ENCODE data around the gene ACOT11.

The ACOT11 gene

GRCh38 chr1:54585181-54586066 lies 37.4 kb downstream of the ACOT11 start:
- no peak for DNase-seq

DNA sequence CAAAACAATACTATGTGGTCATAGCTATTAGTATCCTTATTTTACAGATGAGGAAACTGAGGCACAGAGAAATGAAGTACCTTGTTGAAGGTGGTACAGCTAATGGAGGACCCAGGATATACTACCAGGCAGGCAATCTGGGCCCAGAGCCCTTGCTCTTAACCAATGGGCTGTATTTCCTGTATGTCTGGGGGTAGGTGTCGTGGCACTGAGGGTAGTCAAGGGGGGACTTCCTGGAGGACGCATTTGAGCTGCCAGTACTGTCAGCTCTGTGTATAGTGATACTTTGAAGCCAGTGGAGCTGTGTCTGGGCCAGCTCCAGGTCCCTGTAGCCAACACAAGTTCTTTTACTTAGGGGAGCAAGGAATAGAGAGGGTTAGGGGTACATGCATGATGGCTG lies 40.3 kb downstream of the ACOT11 start:
- no peak for DNase-seq

- DNase-seq: no peak
Measured at GRCh38 chr1:54591127-54591756, 43.2 kb downstream of the ACOT11 start.

DNA sequence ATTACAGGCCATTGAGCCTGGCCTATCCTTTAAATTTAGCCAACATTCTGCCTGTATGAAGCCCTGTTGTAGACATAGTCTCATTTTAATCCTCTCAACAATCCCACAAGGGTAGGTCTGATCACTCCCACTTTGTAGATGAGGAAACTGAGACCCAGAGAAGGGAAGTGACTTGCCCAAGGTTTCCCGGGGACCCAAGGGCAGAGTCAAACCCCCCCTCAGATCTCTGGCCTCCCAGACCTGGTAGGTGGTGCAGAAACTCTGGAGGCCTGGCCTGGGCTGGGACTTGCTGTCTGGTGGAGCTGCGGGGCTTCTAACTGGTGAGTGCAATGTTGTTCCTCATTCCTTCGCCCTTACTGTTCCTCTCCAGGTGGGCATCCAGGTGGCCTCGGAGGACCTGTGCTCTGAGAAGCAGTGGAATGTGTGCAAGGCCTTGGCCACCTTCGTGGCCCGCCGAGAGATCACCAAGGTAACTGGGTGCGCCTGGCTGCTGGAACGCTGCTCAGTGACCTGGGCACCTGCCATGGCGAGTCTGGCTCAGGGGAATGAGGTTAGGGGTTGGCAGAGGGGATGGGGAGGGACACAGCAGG lies 45.6 kb downstream of the ACOT11 start:
- DNase-seq: no peak

DNA sequence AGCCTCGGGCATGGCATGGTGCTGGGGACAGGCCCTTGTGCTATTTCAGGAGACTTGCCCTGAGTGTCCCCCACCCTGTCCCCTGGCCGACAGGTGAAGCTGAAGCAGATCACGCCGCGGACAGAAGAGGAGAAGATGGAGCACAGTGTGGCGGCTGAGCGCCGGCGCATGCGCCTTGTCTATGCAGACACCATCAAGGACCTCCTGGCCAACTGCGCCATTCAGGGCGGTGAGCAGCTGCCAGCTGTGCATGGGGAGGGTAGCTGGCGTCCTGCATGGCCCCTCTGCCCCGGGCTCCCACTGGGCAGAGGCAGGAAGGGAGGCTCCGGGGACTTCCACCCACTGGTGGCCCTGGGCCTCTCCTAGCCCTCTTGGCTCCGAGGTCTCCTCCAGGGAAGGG lies 46.4 kb downstream of the ACOT11 start:
- DNase-seq: no peak

DNA sequence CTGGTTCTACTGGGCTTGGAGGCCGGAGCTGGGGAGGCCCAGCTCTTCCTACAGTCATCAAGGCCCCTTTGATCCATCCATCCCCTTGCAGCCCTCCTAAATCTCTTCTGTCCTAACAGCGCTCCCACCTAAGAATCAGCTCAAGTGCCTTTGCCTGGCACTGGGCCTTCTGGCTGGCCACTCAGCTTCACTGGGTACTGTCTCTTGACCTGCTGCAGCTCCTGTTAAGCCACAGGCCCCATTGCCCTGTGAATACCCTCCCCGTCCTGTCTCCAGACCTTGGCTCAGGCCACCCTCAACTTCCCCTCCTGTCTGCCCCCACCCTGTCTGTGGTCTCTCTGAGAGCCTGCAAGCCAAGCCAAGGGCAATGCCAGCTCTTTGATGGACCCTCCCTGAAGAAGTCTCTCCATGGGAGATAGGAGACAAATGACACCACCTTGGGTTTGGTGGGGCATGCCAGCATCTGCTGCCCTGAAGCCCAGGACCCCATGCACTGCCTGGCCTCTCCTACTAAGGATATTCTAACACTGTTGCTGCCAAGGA lies 48.0 kb downstream of the ACOT11 start:
- no peak for DNase-seq

- DNase-seq: no peak
Measured at GRCh38 chr1:54596756-54597155, 48.7 kb downstream of the ACOT11 start.

DNA sequence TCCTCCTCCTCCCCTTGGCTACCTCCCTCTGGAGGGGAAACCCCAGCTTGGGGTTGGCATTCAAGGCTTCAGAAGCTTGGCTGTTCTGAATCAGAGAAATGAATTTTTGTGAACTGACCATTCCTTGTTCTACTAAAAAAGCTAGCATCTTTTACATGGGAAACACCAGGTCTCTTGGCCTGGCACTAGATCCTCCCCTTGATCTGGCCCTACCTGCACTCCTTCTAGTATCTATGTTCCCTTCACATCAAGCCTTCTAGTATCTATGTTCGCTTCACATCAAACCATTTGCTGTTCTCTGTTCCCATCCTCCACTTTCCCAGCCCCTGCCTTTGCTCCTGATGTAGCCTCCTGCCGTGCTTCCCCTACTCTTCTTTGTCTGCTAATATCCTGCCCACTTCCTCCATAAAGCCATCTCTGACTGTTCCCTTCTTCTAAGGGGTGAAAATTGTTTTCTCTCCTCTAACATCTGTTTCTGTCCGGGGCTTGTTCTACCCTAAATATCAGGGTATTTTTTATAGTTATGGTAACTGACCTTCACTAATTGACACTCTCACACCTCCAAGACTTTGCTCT lies 49.5 kb downstream of the ACOT11 start:
- DNase-seq: no peak

DNA sequence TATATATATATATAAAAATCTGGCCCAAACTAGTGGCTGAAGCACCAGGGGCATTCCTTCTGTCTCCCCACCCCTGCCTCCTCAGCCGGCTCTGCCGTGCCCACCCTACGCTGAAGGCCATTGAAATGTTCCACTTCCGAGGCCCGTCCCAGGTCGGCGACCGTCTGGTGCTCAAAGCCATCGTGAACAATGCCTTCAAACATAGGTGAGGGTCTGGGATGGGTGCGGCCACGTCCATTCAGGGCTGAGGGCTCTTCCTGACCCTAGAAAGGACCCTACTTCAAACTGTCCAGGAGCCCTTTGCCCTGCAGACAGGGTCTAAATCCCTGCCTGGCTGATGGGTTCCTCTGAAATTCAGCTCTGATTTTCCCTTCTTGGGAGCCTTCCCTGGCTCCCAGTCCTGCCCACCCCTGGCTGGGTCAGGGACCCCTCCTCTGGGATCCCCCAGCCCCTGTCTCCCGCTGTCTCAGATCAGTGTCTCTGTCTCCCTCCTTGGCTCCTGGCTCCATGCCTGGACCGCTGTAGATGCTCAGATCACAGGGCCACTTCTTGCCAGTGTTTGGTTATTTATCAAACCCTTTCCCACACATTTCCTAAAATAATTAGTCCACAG lies 51.3 kb downstream of the ACOT11 start:
- no peak for DNase-seq

- no peak for DNase-seq
Measured at GRCh38 chr1:54600947-54601721, 53.1 kb downstream of the ACOT11 start.

- DNase-seq: no peak
Measured at GRCh38 chr1:54601730-54602129, 53.7 kb downstream of the ACOT11 start.

DNA sequence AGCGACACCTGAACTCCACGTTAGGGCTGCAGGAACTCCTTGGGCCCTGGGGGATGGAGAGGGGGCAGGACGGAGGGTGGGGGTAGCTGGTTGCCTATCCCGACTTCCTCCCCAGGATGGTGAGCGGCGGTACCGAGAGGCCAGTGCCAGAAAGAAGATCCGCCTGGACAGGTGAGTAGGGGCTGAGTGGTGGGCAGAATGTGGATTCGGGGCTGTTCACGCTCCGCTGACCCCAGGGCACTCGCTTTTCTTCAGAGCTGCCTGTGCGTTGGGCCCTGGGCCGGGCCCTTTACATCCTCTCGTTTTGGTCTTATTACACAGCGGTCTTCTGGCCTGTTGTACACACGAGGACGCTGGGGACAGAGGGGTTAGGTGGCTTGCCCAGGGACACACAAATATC lies 54.5 kb downstream of the ACOT11 start:
- no peak for DNase-seq

DNA sequence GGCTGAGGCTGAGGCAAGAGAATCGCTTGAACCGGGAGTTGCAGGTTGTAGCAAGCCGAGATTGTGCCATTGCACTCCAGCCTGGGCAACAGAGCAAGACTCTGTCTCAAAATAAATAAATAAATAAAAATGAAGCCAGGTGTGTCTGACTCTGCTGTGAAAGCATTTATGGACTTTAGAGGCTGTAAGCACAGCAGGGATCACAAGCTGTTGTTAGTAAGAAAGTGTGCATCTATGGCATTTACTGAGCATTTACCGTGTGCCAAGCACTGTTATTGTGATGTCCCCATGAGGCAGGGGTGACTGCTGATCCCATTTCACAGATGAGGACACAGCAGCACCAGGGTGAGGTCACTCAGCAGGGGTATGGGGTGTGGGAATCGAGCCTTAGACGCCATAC lies 55.2 kb downstream of the ACOT11 start:
- no peak for DNase-seq

- no peak for DNase-seq
Measured at GRCh38 chr1:54604051-54604450, 56.0 kb downstream of the ACOT11 start.

GRCh38 chr1:54604572-54605370 lies 56.7 kb downstream of the ACOT11 start:
- DNase-seq: no peak

- DNase-seq: no peak
Measured at GRCh38 chr1:54606096-54606989, 58.3 kb downstream of the ACOT11 start.

- no peak for DNase-seq
Measured at GRCh38 chr1:54606990-54607325, 58.9 kb downstream of the ACOT11 start.

GRCh38 chr1:54607821-54608565 lies 60.0 kb downstream of the ACOT11 start:
- no peak for DNase-seq
